ENCODE data around the gene POM121L12. TPM values are rescaled to one million over a fixed set of nuclear protein-coding genes. Genes with fewer than 3 reads are reported as not detected.

POM121L12 gene
- not detected for total RNA-seq
- long read RNA-seq: 0 reads

DNA sequence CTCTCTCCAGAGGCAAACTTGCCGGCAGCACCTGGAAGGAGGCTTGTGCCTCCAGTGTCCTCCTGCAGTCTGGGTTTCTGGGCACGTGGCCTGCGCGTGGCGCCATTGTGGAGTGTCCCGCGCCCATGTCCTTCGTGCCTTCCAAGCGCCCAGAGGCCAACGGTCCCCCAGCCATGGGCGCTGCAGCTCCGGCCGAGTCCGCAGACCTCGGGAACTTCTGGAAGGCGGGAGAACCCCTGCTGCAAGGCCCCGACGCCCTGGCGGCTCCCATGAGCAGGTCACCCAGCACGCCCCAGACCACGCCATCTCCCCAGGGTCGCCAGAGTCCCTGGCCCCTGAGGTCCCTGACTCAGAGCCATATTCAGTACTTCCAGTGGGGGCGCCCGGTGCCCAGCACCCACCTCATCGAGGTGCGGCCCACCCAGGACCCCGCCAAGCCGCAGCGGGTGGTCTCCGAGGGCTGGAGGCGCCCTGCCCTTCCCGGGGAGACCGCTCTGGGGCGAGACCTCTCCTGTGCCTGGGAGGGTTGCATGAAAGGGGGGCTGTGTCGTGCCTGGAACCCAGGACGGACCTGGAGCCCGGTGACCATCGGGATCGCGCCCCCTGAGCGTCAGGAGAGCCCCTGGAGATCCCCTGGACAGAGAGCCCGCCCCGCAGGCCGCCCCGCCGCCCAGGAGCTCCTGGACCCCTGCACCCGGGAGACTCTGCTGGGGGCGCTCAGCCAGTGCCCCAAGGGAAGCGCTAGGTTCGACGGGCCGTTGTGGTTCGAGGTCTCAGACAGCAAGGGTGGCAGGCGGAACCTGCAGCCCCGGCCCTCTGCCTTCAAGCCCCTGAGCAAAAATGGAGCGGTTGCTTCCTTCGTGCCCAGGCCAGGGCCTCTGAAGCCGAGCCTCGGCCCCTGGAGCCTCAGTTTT, at the start of gene POM121L12:
POM121L12 (plus strand) TSS at position 135 of the 914 bp plus-strand sequence; CDS start at position 174, 39 bp downstream.
- ATAC-seq (no peak), DNase-seq (no peak)
- intact Hi-C loops (cut with DNase I, micrococcal nuclease): no loop called here

- ATAC-seq (no peak), DNase-seq (no peak)
Observed at GRCh38 chr7:52992001-52992400, 43.4 kb upstream of the POM121L12 start.

GRCh38 chr7:52992479-52993162, 42.8 kb upstream of the POM121L12 start:
- ATAC-seq (no peak), DNase-seq (no peak)
- intact Hi-C loops (cut with DNase I, micrococcal nuclease): no loop called here

More at GRCh38 chr7:52992001-52992400, 43.4 kb upstream of the POM121L12 start:
- intact Hi-C loops (cut with DNase I, micrococcal nuclease): no loop called here

DNA sequence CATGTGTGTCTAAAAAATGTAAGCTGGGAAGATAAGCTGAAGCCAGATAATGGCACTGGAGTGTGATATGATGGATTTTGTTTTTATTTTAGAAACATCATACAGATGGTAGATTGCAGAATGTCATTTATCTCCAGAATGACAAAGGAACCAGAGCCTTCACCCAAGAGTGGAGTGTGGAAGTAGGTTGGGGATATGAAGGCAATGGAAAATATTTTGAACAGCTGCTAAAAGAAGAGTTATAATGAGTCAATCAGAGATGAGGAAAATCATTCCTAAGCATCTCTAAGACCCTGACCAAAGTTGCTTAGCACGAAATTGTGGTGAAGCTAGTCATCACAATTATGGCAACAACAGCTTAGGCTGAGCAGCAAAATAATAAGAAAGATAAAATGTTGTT, 39.8 kb upstream of the POM121L12 start:
- ATAC-seq (no peak), DNase-seq (no peak)
- intact Hi-C loops (cut with DNase I, micrococcal nuclease): no loop called here

DNA sequence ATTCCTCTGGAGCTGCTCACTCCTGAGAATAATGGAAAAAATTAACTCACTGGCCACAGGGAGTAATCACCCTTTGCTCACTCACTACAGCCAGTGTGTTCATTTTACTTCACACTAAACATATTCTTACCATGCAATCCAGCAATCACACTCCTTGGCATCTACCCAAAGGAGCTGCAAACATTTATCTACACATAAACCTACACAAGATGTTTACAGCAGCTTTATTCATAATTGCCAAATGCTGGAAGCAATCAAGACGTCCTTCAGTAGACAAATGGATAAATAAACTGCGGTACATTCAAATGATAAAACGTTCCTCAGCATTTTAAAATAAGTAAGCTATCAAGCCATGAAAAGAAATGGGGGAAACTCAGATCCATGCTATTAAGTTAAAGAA, 34.2 kb upstream of the POM121L12 start:
- intact Hi-C loops (cut with DNase I, micrococcal nuclease): no loop called here
- ATAC-seq: no peak
- no peak for DNase-seq

DNA sequence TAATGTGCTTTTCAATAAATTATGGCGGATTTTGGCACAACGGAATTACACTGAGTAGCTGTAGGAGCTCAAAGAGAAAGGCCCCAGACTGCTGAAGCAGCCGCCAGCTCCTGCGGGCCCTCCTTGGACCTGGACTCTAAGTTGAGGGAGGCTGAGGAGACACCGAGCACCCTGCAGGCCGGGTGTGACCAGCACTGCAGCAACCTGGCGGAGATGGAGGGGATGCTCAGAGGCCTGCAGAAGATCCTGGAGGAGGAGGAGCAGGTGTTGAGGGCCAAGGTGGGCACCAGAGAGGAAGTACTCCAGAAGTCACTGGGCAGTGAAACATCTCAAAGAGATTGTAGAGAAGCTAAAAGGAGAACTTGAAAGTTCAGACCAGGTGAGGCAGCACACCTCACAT, 33.0 kb upstream of the POM121L12 start:
- ATAC-seq: no peak
- intact Hi-C loops (cut with DNase I, micrococcal nuclease): no loop called here

DNA sequence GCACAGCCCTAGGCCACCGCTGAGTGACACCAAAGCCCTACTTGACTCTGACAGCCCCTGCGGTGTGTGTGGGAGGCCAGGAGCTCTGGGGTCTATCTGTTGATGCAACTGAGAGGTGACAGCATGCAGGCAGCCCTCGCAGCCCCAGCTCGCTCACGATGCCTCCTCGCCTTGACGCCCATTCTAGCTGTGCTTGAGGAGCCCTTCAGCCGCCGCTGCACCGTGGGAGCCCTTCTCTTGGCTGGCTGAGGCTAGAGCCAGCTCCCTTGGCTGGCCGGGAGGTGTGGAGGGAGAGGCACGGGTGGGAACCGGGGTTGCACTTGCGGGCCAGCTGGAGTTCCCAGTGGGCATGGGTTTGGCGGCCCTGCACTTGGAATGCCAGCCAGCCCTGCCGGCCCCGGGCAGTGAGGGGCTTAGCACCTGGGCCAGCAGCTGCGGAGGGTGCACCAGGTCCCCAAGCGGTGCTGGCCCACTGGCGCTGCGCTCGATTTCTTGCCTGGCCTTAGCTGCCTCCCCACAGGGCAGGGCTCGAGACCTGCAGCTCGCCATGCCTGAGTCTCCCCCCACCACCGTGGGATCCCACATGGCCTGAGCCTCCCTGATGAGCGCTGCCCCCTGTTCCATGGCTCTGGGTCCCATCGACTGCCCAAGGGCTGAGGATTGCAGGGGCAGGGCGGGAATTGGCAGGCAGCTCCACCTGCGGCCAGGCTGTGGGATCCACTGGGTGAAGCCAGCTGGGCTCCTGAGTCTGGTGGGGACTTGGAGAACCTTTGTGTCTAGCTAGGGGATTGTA, 31.6 kb upstream of the POM121L12 start:
- DNase-seq: no peak
- intact Hi-C loops (cut with DNase I, micrococcal nuclease): no loop called here
- ATAC-seq: no peak

More for the DNA sequence above, 33.0 kb upstream of the POM121L12 start:
- DNase-seq: no peak

DNA sequence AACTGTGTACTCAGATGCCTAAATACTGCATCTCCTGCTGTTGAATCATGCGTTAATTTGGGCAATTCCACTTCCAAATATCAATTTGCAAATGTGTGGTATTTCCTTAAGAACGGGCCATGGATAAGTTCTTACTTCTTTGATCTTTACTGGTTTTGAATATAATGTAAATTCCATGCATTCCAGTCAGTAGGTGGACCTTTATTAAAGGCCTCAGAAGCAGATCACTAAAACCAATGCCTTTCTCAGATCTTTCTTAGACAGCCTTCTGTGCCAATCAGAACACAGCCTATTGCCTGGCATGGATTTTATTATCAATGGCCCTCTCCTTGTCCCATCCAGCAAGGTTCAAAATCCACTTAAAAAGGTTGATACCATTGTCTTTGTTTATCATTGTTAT, 21.5 kb upstream of the POM121L12 start:
- intact Hi-C loops (cut with DNase I, micrococcal nuclease): no loop called here
- DNase-seq (no peak), ATAC-seq (no peak)

DNA sequence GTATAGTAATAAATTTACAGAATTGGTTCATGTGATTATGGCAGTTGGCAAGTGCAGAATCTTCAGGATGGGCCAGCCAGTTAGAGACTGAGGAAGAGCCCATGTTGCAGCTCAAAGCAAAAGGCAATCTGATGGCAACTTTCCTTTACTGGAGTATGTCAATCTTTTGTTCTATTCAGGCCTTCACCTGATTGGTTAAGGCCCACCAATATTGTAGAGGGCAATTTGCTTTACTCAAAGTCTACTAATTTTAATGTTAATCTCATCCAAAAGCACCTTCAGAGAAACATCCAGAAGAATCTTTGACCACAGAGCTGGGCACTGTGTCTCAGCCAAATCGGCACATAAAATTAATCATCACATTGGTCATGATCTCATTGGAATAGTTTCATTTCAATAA, 20.0 kb upstream of the POM121L12 start:
- intact Hi-C loops (cut with DNase I, micrococcal nuclease): no loop called here
- no peak for ATAC-seq
- DNase-seq: no peak

GRCh38 chr7:53022893-53023292, 12.5 kb upstream of the POM121L12 start:
- intact Hi-C loops (cut with DNase I, micrococcal nuclease): no loop called here
- no peak for DNase-seq
- ATAC-seq: no peak

- ATAC-seq: no peak
- intact Hi-C loops (cut with DNase I, micrococcal nuclease): no loop called here
- no peak for DNase-seq
Observed at GRCh38 chr7:53048638-53049037, 13.2 kb downstream of the POM121L12 start.

DNA sequence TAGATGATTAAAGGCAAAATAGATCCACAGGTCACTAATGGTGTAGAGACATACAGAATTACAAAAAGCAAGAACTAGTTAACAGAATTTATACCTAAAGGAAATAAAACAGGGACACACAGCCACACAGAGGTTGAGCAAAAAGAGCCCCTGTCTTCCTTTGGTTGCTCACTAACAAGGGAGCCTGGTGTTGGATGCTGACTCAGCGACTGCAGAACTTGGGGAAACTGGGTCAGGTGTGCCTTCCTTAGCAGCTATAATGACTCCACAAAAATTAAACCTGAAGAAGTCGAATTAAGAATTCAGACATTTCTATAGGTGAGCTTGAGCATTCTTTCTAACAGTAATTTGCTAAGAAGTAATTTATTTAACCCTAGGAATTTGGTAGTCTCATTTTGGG, 15.0 kb downstream of the POM121L12 start:
- ATAC-seq (no peak), DNase-seq (no peak)
- intact Hi-C loops (cut with DNase I, micrococcal nuclease): no loop called here

DNA sequence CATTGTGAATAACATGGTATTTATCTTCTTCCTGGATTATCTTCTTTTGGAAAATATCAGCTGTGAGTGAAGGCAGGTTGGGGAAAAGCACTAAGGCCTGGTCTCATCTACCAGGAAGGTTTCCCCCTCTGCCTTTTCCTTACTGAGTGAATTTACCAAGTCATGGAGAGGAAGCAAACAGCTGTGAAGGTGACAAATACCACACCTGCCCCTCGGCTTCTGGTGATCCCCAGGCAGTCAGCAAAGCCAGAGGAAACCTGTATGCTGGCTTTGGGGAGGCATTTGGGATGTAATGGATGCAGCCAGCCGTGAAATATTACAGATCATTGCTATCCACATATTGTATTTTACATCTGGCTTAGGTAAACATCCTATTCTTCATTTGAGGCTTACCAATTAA, 24.2 kb downstream of the POM121L12 start:
- DNase-seq: no peak
- ATAC-seq: no peak
- intact Hi-C loops (cut with DNase I, micrococcal nuclease): no loop called here

DNA sequence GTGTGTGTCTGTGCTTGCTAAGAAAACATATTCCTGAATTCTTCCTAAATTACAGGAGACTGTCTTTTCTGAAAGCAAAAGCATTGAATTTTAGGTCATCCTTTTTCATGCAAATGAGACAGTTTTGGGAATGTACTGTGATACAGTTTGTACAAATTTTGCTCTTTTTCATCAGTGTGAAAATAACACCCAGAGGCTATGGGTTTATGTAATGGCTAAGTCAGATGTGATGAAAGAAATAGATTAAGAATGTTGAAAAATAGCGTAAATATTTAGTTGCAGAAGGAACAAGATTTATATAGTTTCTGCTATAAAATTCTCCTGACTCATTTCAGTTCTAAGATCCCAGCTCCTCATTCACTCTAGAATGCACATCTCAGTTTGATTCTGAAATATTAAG, 24.6 kb downstream of the POM121L12 start:
- ATAC-seq (no peak), DNase-seq (no peak)
- intact Hi-C loops (cut with DNase I, micrococcal nuclease): no loop called here

- no peak for ATAC-seq
- intact Hi-C loops (cut with DNase I, micrococcal nuclease): no loop called here
Observed at GRCh38 chr7:53062796-53063195, 27.4 kb downstream of the POM121L12 start.

GRCh38 chr7:53068673-53069072, 33.2 kb downstream of the POM121L12 start:
- no peak for ATAC-seq
- DNase-seq: no peak
- intact Hi-C loops (cut with DNase I, micrococcal nuclease): no loop called here

More at GRCh38 chr7:53062796-53063195, 27.4 kb downstream of the POM121L12 start:
- no peak for DNase-seq

GRCh38 chr7:53070883-53071282, 35.5 kb downstream of the POM121L12 start:
- DNase-seq (no peak), ATAC-seq (no peak)
- intact Hi-C loops (cut with DNase I, micrococcal nuclease): no loop called here

Data from left colon (tissue), 2 donors.